IMR-90 (cell line): ENCODE data around the gene RALGAPA1.
A peak's percentile ranks its signal among the peaks of the same experiment; 100 is the strongest.

Source experiments
- CEBPB ChIP-seq: IDR thresholded peaks from 2 replicates; pipeline ENCODE4 v1.6.1; 2012; ENCODE audit warnings: low read depth, low read length, improper control_type of control experiment
- CHD1 ChIP-seq: IDR thresholded peaks from 2 replicates; pipeline ENCODE4 v1.6.1; 2012; ENCODE audit warnings: low read depth, low read length, improper control_type of control experiment
- CTCF ChIP-seq: conservative IDR thresholded peaks from 2 replicates; pipeline ENCODE4 v1.5.1; 2012; ENCODE audit warnings: mild to moderate bottlenecking, low read depth, low read length, improper control_type of control experiment
- ELK1 ChIP-seq: fragments of 150-350 bp; IDR thresholded peaks from 2 replicates; pipeline ENCODE4 v1.6.1; 2016; ENCODE audit warnings: low read depth, mild to moderate bottlenecking, low read length, moderate library complexity, borderline replicate concordance
- FOS ChIP-seq: fragments of 150-350 bp; IDR thresholded peaks from 2 replicates; pipeline ENCODE4 v1.6.1; 2016; ENCODE audit warnings: low read depth, low read length
- MXI1 ChIP-seq: IDR thresholded peaks from 2 replicates; pipeline ENCODE4 v1.6.1; 2012; ENCODE audit warnings: low read depth, mild to moderate bottlenecking, low read length, moderate library complexity, borderline replicate concordance
- NFE2L2 ChIP-seq: fragments of 150-350 bp; IDR thresholded peaks from 2 replicates; pipeline ENCODE4 v1.6.1; 2016; ENCODE audit warnings: low read depth, mild to moderate bottlenecking, low read length
- POLR2A ChIP-seq: IDR thresholded peaks from 2 replicates; pipeline ENCODE4 v1.6.1; 2012; ENCODE audit warnings: mild to moderate bottlenecking, low read depth, low read length
- RCOR1 ChIP-seq: IDR thresholded peaks from 2 replicates; pipeline ENCODE4 v1.6.1; 2012; ENCODE audit warnings: mild to moderate bottlenecking, low read length, improper control_type of control experiment; ENCODE audit not compliant: insufficient replicate concordance
- RFX5 ChIP-seq: IDR thresholded peaks from 2 replicates; pipeline ENCODE4 v1.8.0; 2012; ENCODE audit warnings: low read depth, mild to moderate bottlenecking, low read length, moderate library complexity
- USF2 ChIP-seq: fragments of 150-350 bp; IDR thresholded peaks from 2 replicates; pipeline ENCODE4 v1.6.1; 2017; ENCODE audit warnings: mild to moderate bottlenecking, antibody characterized with exemption, low read length, low read depth

GRCh38 chr14:35825968-35826217, 16.8 kb upstream of the RALGAPA1 start:
- TF ChIP-seq CTCF (no peak), USF2 (no peak), NFE2L2 (no peak), FOS (no peak), CEBPB (no peak), ELK1 (no peak), RCOR1 (no peak), CHD1 (no peak), POLR2A (no peak), RFX5 (no peak), MXI1 (peak; percentile 61; the same call in 1 of the 2 replicates)
